K562 (cell line): ENCODE results near the gene GGA3. TPM values are rescaled to one million over a fixed set of nuclear protein-coding genes. Genes with fewer than 3 reads are reported as not detected.
A peak's percentile ranks its signal among the peaks of the same experiment; 100 is the strongest.

Source experiments
- AFF1 ChIP-seq, 2 experiments: fragments of 450-650 bp; IDR thresholded peaks; 2 replicates each; pipeline ENCODE4 v1.6.1; 2018; ENCODE audit warnings: mild to moderate bottlenecking in 2 of 2, low read depth in 1 of 2; ENCODE audit not compliant: partially characterized antibody in 2 of 2
- ARNT ChIP-seq, 2 experiments: fragments of 450-650 bp; IDR thresholded peaks; 2 replicates each; pipeline ENCODE4 v1.6.1; 2016; ENCODE audit warnings: mild to moderate bottlenecking in 1 of 2
- ATF1 ChIP-seq, 2 experiments: fragments of 450-650 bp in 1 of 2; IDR thresholded peaks; 2 replicates each; pipeline ENCODE4 v1.6.1; 2016; ENCODE audit warnings: missing compliant biosample characterization in 1 of 2, missing genetic modification characterization in 1 of 2
- ATF7 ChIP-seq: fragments of 450-650 bp; IDR thresholded peaks from 2 replicates; pipeline ENCODE4 v1.7.1; 2014; ENCODE audit warnings: mild to moderate bottlenecking, moderate library complexity
- DDX20 ChIP-seq: fragments of 450-650 bp; IDR thresholded peaks from 2 replicates; pipeline ENCODE4 v1.6.1; 2016; ENCODE audit warnings: missing genetic modification characterization, low read depth, mild to moderate bottlenecking, missing compliant biosample characterization, moderate library complexity
- GTF2A2 ChIP-seq: IDR thresholded peaks from 2 replicates; pipeline ENCODE4 v1.6.1; 2016; ENCODE audit warnings: mild to moderate bottlenecking, missing genetic modification characterization, missing compliant biosample characterization
- KLF1 ChIP-seq: fragments of 450-650 bp; IDR thresholded peaks from 2 replicates; pipeline ENCODE4 v1.6.1; 2016; ENCODE audit warnings: missing genetic modification characterization, missing compliant biosample characterization
- KLF6 ChIP-seq: fragments of 250-450 bp; sonication (Bioruptor Pico); IDR thresholded peaks from 2 replicates; pipeline ENCODE4 v1.4.0; 2020; ENCODE audit warnings: mild to moderate bottlenecking, moderate library complexity, borderline replicate concordance
- PHF20 ChIP-seq: fragments of 450-650 bp; IDR thresholded peaks from 2 replicates; pipeline ENCODE4 v1.6.1; 2018; ENCODE audit not compliant: partially characterized antibody
- RHOXF2B ChIP-seq: fragments of 250-450 bp; sonication (Bioruptor Pico); conservative IDR thresholded peaks from 2 replicates; pipeline ENCODE4 v1.5.1; 2021
- SRF ChIP-seq, 2 experiments: fragments of 250-450, 450-650 bp in 1 of 2; sonication (Bioruptor Pico) in 1 of 2; sonication (generic) in 1 of 2; formaldehyde crosslinking; IDR thresholded peaks; 2 replicates each; pipeline versions ENCODE4 v1.5.0 to v1.5.1; 2020 to 2022; ENCODE audit warnings: mild to moderate bottlenecking in 1 of 2, missing genetic modification reagents in 1 of 2
- THRB ChIP-seq: fragments of 450-650 bp; formaldehyde crosslinking; conservative IDR thresholded peaks from 2 replicates; pipeline ENCODE4 v1.4.0; 2022; ENCODE audit warnings: mild to moderate bottlenecking, missing genetic modification characterization
- ZFP1 ChIP-seq: fragments of 450-650 bp; formaldehyde crosslinking; IDR thresholded peaks from 2 replicates; pipeline ENCODE4 v1.4.0; 2020; ENCODE audit warnings: mild to moderate bottlenecking, mixed read lengths
- ZFP30 ChIP-seq: fragments of 250-450 bp; sonication (Bioruptor Pico); IDR thresholded peaks from 2 replicates; pipeline ENCODE4 v1.8.0; 2022; ENCODE audit warnings: moderate library complexity, mild to moderate bottlenecking, inconsistent platforms, borderline replicate concordance
- ZNF175 ChIP-seq: fragments of 200-800 bp; sonication (Bioruptor generic); IDR thresholded peaks from 2 replicates; pipeline ENCODE4 v1.6.1; 2016; ENCODE audit warnings: low read depth, mild to moderate bottlenecking, missing genetic modification characterization, missing compliant biosample characterization
- polyA plus RNA-seq, 8 experiments: library from polyadenylated mRNA; depleted of rRNA in 4 of 8; stranded (reverse) in 5 of 8; unstranded in 3 of 8; fragments of >200 nt; fragmentation: Nextera tagmentation in 2 of 8; fragmentation: Illumina TruSeq in 1 of 8; extraction: Ambion mirVana in 2 of 8; extraction: Trizol in 1 of 8; gene quantifications; 2 replicates each; pipeline versions ENCODE4 v1.2.1 to v1.2.3, GENCODE V29; 2011 to 2014; ENCODE audit warnings: inconsistent platforms in 1 of 8, missing spikeins in 1 of 8
- total RNA-seq, 7 experiments: library from RNA; depleted of rRNA in 6 of 7; stranded (reverse); fragments of >200 nt in 6 of 7; fragmentation: Illumina TruSeq in 2 of 7; extraction: Trizol in 2 of 7; gene quantifications; 2 replicates each; pipeline versions ENCODE4 v1.2.1 to v1.2.3, GENCODE V29; 2011 to 2021; ENCODE audit warnings: low replicate concordance in 1 of 7
- TF ChIP-seq, protein P1 (sequence below): fragments of 450-650 bp; conservative IDR thresholded peaks from 2 replicates; pipeline ENCODE4 v1.6.1; 2016; ENCODE audit warnings: missing genetic modification characterization, low read depth, mild to moderate bottlenecking, control low read depth, missing compliant biosample characterization

Gene GGA3
- total and polyA plus RNA-seq, 9 of the 15 experiments (the other 6 are each of a cell fraction or from before 2014, with no cell fraction given) = 5.7 to 64.9 (median 25.4) TPM

- TF ChIP-seq, protein P1, sequence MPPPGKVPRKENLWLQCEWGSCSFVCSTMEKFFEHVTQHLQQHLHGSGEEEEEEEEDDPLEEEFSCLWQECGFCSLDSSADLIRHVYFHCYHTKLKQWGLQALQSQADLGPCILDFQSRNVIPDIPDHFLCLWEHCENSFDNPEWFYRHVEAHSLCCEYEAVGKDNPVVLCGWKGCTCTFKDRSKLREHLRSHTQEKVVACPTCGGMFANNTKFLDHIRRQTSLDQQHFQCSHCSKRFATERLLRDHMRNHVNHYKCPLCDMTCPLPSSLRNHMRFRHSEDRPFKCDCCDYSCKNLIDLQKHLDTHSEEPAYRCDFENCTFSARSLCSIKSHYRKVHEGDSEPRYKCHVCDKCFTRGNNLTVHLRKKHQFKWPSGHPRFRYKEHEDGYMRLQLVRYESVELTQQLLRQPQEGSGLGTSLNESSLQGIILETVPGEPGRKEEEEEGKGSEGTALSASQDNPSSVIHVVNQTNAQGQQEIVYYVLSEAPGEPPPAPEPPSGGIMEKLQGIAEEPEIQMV (tag) = no peak
- TF ChIP-seq ATF7 (peak; percentile 55; the same call in 1 of the 2 replicates), SRF (CRISPR knock-in tag; IDR thresholded peaks at IDR 0.05) (no peak), GTF2A2 (no peak), ZFP30 (CRISPR knock-in tag) (no peak), PHF20 (peak; percentile 83), ZNF175 (CRISPR knock-in tag) (peak; percentile 74), ATF1 (CRISPR knock-in tag; IDR thresholded peaks at IDR 0.05) (peak; percentile 64; the same call in 1 of the 2 replicates), ATF1 (tag; IDR thresholded peaks at IDR 0.05) (peak; percentile 91), AFF1 (IDR thresholded peaks at IDR 0.05; ENCODE audit: low read depth in 1 of 2, partially characterized antibody in 2 of 2) (no peak), RHOXF2B (CRISPR knock-in tag) (no peak), KLF1 (tag) (peak; percentile 26; the same call in 1 of the 2 replicates), THRB (CRISPR knock-in tag) (no peak), KLF6 (CRISPR knock-in tag) (no peak), ARNT (IDR thresholded peaks at IDR 0.05) (no peak), DDX20 (tag) (no peak), ZFP1 (CRISPR knock-in tag) (no peak)
Measured at GRCh38 chr17:75271233-75271954, 10.0 kb upstream of the GGA3 start (continued).
